H1 (cell line): ENCODE measurements around the gene OR10X1. TPM values are rescaled to one million over a fixed set of nuclear protein-coding genes. Genes with fewer than 3 reads are reported as not detected.

ENCODE experiments used
- BCL11A ChIP-seq, 2 experiments: IDR thresholded peaks; one replicate each; pipeline ENCODE4 v1.6.1; 2011; ENCODE audit warnings: low read depth in 2 of 2, low read length in 2 of 2, mild to moderate bottlenecking in 2 of 2
- CEBPB ChIP-seq: IDR thresholded peaks from 2 replicates; pipeline ENCODE4 v1.6.1; 2012; ENCODE audit warnings: low read depth, low read length
- CTCF ChIP-seq, 3 experiments: IDR thresholded peaks; 1 replicate in 2 of 3; 2 replicates in 1 of 3; pipeline versions ENCODE4 v1.5.1 to v1.6.1; 2011; ENCODE audit warnings: low read length in 3 of 3, mild to moderate bottlenecking in 3 of 3, inconsistent platforms in 2 of 3, low read depth in 1 of 3, moderate library complexity in 1 of 3; ENCODE audit not compliant: insufficient read depth in 1 of 3; ENCODE audit errors: control extremely low read depth in 1 of 3
- MAX ChIP-seq: IDR thresholded peaks from 2 replicates; pipeline ENCODE4 v1.6.1; 2012; ENCODE audit warnings: inconsistent platforms
- RNF2 ChIP-seq: fragments of 200-900, 300-1000 bp; sonication (generic); IDR thresholded peaks from 2 replicates; pipeline ENCODE4 v1.7.1; 2016; ENCODE audit warnings: borderline replicate concordance, low read depth, mild to moderate bottlenecking, antibody characterized with exemption, low read length; ENCODE audit not compliant: poor library complexity, severe bottlenecking; ENCODE audit errors: missing control alignments
- SP2 ChIP-seq: IDR thresholded peaks from 2 replicates; pipeline ENCODE4 v1.6.1; 2012; ENCODE audit warnings: mild to moderate bottlenecking, low read length, inconsistent platforms
- polyA plus RNA-seq, 7 experiments: library from polyadenylated mRNA; depleted of rRNA in 3 of 7; stranded (reverse) in 5 of 7; unstranded in 2 of 7; fragments of >200 nt in 5 of 7; fragments of 200-250 nt in 2 of 7; gene quantifications; 1 replicate in 5 of 7; 2 replicates in 1 of 7; 4 replicates in 1 of 7; pipeline versions ENCODE4 v1.2.1 to v1.2.3, GENCODE V29; 2011 to 2013; ENCODE audit warnings: missing spikeins in 2 of 7, mixed read lengths in 2 of 7
- total RNA-seq: library from RNA; stranded (reverse); fragmentation: NEBNext Ultra II Directional; extraction: Animal tissue kit (Norgen Biotek cat#: 25700); gene quantifications from 2 replicates; pipeline ENCODE4 v1.2.1, GENCODE V29; 2021

OR10X1 gene
- total and polyA plus RNA-seq, 2 of the 8 experiments (the other 6 are each of a cell fraction or from before 2014, with no cell fraction given): not detected

- TF ChIP-seq CTCF (IDR thresholded peaks at IDR 0.05; ENCODE audit: control extremely low read depth in 1 of 3, insufficient read depth in 1 of 3, low read depth in 1 of 3, low read length in 3 of 3) (no peak), MAX (no peak), BCL11A (IDR thresholded peaks at IDR 0.05; ENCODE audit: low read depth in 2 of 2, low read length in 2 of 2) (no peak), CEBPB (no peak), SP2 (no peak), RNF2 (no peak)
These were observed 15.8 kb downstream of the OR10X1 start (continued) for GRCh38 chr1:158563853-158564252.
